Lower leg skin (tissue), 4 donors: ENCODE results near the gene RBMX. TPM values are rescaled to one million over a fixed set of nuclear protein-coding genes. Genes with fewer than 3 reads are reported as not detected.

Source experiments
- DNase-seq, 2 donors: peaks; one replicate each; pipeline ENCODE4 v3.0.0-alpha.2; 2019; ENCODE audit warnings: low spot score in 2 of 2
- H3K4me3 ChIP-seq: fragments of 200-600 bp; sonication (generic); 2 replicates; pipeline ENCODE4 v1.5.1; 2017; ENCODE audit warnings: mild to moderate bottlenecking, low read depth; ENCODE audit not compliant: poor library complexity, severe bottlenecking
- CTCF ChIP-seq, 3 donors: fragments of 450-650 bp; IDR thresholded peaks; one replicate each; pipeline ENCODE4 v1.5.1; 2016; ENCODE audit warnings: antibody characterized with exemption in 3 of 3, mild to moderate bottlenecking in 3 of 3, moderate library complexity in 2 of 3
- POLR2A ChIP-seq, 2 donors: fragments of 450-650 bp; IDR thresholded peaks; one replicate each; pipeline ENCODE4 v1.6.1; 2016 to 2017; ENCODE audit warnings: antibody characterized with exemption in 2 of 2, mild to moderate bottlenecking in 1 of 2, moderate library complexity in 1 of 2
- WGBS, 2 donors: methylation state at CpG; one replicate each; pipeline ENCODE4 v1.1.5; 2018; 5-methylcytosine and 5-hydroxymethylcytosine counted together
- intact Hi-C: fragments of 100-400 bp; cut with DNase I; formaldehyde crosslinking; loops from one replicate; pipeline ENCODE4 v1.15.0; 2023; ENCODE audit warnings: low total_unique reads
- total RNA-seq, 4 donors: library from RNA; depleted of rRNA; stranded (reverse); fragments of >200 nt; gene quantifications; one replicate each; pipeline ENCODE4 v1.1.0, GENCODE V29; 2016

The RBMX gene
- total RNA-seq, 4 donors from 2014 or later = 181 to 343 (median 223) TPM

- DNase-seq = no peak
- H3K4me3 ChIP-seq = no peak overlapping the region
- no peak for TF ChIP-seq CTCF (IDR thresholded peaks at IDR 0.05)
- TF ChIP-seq POLR2A (IDR thresholded peaks at IDR 0.05) = no peak
- WGBS, 2 donors = 84 to 91% methylated on average over 5 of the region's 5 CpGs
- intact Hi-C loops = no loop called here
Observed at GRCh38 chrX:136829413-136829812, 51.1 kb downstream of the RBMX start.

- TF ChIP-seq CTCF (IDR thresholded peaks at IDR 0.05) (no peak), POLR2A (IDR thresholded peaks at IDR 0.05) (no peak)
- intact Hi-C loops = no loop called here
- 77 to 85% methylated on average over 1 of the region's 1 CpG for WGBS, 2 donors
- H3K4me3 ChIP-seq = no peak overlapping the region
- no peak for DNase-seq
Observed at GRCh38 chrX:136828830-136829229, 51.7 kb downstream of the RBMX start.

GRCh38 chrX:136827026-136827425 lies 53.5 kb downstream of the RBMX start:
- 57 to 60% methylated on average over 3 of the region's 3 CpGs for WGBS, 2 donors
- TF ChIP-seq POLR2A (IDR thresholded peaks at IDR 0.05) = no peak
- no peak for TF ChIP-seq CTCF (IDR thresholded peaks at IDR 0.05)
- H3K4me3 ChIP-seq = no peak overlapping the region
- DNase-seq = no peak
- intact Hi-C loops = no loop called here

GRCh38 chrX:136825771-136826170 lies 54.8 kb downstream of the RBMX start:
- 75 to 94% methylated on average over 2 of the region's 2 CpGs for WGBS, 2 donors
- H3K4me3 ChIP-seq = no peak overlapping the region
- TF ChIP-seq POLR2A (IDR thresholded peaks at IDR 0.05) = no peak
- TF ChIP-seq CTCF (IDR thresholded peaks at IDR 0.05) = no peak
- intact Hi-C loops = no loop called here
- DNase-seq = no peak

Other genes with a start within 250 kb of the RBMX start
- not detected for gene CD40LG, start 232.6 kb downstream of the RBMX start, total RNA-seq
- 1 to 10 TPM; 5.8 to 9.6 (median 7.9) TPM for gene ARHGEF6, start 99.8 kb downstream of the RBMX start, total RNA-seq
- gene GPR101, start 153.3 kb upstream of the RBMX start, total RNA-seq = not detected